Esophagus muscularis mucosa (tissue), 4 donors: ENCODE results near the gene ELOVL6.

Source experiments
- EP300 ChIP-seq: sonication (generic); formaldehyde crosslinking; IDR thresholded peaks from one replicate; pipeline ENCODE4 v1.6.1; 2017; ENCODE audit warnings: antibody characterized with exemption
- POLR2A ChIP-seq: fragments of 450-650 bp; IDR thresholded peaks from one replicate; pipeline ENCODE4 v1.6.1; 2017; ENCODE audit warnings: antibody characterized with exemption, moderate library complexity, mild to moderate bottlenecking, low read depth
- POLR2AphosphoS5 ChIP-seq, 2 donors: sonication (generic); formaldehyde crosslinking; IDR thresholded peaks; one replicate each; pipeline ENCODE4 v1.6.1; 2017; ENCODE audit warnings: antibody characterized with exemption in 2 of 2
- TF ChIP-seq, protein P1 (sequence below), 3 experiments: fragments of 200-600 bp in 2 of 3; fragments of 450-650 bp in 1 of 3; sonication (generic) in 2 of 3; IDR thresholded peaks; one replicate each; pipeline ENCODE4 v1.5.1; 2017 to 2019; ENCODE audit warnings: antibody characterized with exemption in 3 of 3, mild to moderate bottlenecking in 2 of 3, moderate library complexity in 1 of 3

DNA sequence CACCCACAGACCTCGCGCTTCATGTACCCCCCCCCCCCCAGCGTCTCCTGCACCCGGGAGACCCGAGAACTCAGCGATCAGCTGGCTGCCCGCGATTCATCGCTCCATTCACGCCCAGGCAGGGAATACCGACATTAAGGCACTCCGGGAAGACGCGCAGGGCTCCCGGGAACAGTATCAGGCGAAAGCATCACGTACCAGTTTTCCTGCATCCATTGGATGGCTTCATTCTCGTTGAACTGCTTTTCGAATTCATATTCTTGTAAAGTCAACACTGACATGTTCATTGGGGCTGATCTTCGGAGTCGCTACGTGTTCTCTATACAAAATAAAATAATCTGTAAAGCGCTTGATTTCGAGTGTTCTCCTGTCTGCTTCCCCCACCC lies 373 bp downstream of the ELOVL6 start:
- TF ChIP-seq, protein P1, sequence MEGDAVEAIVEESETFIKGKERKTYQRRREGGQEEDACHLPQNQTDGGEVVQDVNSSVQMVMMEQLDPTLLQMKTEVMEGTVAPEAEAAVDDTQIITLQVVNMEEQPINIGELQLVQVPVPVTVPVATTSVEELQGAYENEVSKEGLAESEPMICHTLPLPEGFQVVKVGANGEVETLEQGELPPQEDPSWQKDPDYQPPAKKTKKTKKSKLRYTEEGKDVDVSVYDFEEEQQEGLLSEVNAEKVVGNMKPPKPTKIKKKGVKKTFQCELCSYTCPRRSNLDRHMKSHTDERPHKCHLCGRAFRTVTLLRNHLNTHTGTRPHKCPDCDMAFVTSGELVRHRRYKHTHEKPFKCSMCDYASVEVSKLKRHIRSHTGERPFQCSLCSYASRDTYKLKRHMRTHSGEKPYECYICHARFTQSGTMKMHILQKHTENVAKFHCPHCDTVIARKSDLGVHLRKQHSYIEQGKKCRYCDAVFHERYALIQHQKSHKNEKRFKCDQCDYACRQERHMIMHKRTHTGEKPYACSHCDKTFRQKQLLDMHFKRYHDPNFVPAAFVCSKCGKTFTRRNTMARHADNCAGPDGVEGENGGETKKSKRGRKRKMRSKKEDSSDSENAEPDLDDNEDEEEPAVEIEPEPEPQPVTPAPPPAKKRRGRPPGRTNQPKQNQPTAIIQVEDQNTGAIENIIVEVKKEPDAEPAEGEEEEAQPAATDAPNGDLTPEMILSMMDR (IDR thresholded peaks at IDR 0.05), result no peak
- no peak for TF ChIP-seq POLR2AphosphoS5 (IDR thresholded peaks at IDR 0.05)
- no peak for TF ChIP-seq POLR2A
- no peak for TF ChIP-seq EP300
